ENCODE measurements around the gene KRT86.

GRCh38 chr12:52280319-52280795 is 5.9 kb downstream of the KRT86 start:
- TF ChIP-seq ZNF335 (tag by site-specific recombination; conservative IDR thresholded peaks at IDR 0.05) (peak; percentile 81), YY1 (tag by site-specific recombination; IDR thresholded peaks at IDR 0.05) (no peak), CTCF (tag by site-specific recombination; IDR thresholded peaks at IDR 0.05) (no peak), PRDM10 (tag by site-specific recombination; IDR thresholded peaks at IDR 0.05) (peak; percentile 49), ZNF510 (tag by site-specific recombination; IDR thresholded peaks at IDR 0.05; ENCODE audit: insufficient replicate concordance) (no peak), ELK4 (IDR thresholded peaks at IDR 0.05; ENCODE audit: borderline replicate concordance, low read depth, low read length) (no peak), ZNF521 (tag by site-specific recombination; IDR thresholded peaks at IDR 0.05) (no peak), ATF2 (tag by site-specific recombination; IDR thresholded peaks at IDR 0.05; ENCODE audit: low read depth) (peak; percentile 84), ZBTB7A (tag by site-specific recombination; IDR thresholded peaks at IDR 0.05; ENCODE audit: low read depth) (no peak), ZNF324 (tag by site-specific recombination; IDR thresholded peaks at IDR 0.05) (no peak), ZNF184 (tag by site-specific recombination; IDR thresholded peaks at IDR 0.05) (no peak), ZNF280D (tag by site-specific recombination; IDR thresholded peaks at IDR 0.05) (no peak), REST (tag by site-specific recombination; IDR thresholded peaks at IDR 0.05) (no peak)
